SK-N-SH treated with all-trans-retinoic acid at 6 μM for 48 hours (cell line): Measurements from ENCODE around the gene SARNP.

ENCODE experiments used
- CSDC2 ChIP-seq: fragments of 250-450 bp; sonication (Bioruptor Pico); IDR thresholded peaks from 2 replicates; pipeline ENCODE4 v1.5.0; 2020; ENCODE audit warnings: mild to moderate bottlenecking, moderate library complexity
- ISL1 ChIP-seq: fragments of 250-450 bp; sonication (Bioruptor Pico); IDR thresholded peaks from 2 replicates; pipeline ENCODE4 v2.1.2; 2022; ENCODE audit warnings: mild to moderate bottlenecking, moderate library complexity
- PPARA ChIP-seq: fragments of 250-450 bp; sonication (Bioruptor Pico); IDR thresholded peaks from 2 replicates; pipeline ENCODE4 v1.5.0; 2020; ENCODE audit warnings: mild to moderate bottlenecking, borderline replicate concordance
- TCF4 ChIP-seq: fragments of 250-450 bp; sonication (Bioruptor Pico); IDR thresholded peaks from 2 replicates; pipeline ENCODE4 v1.8.0; 2021; ENCODE audit warnings: mild to moderate bottlenecking, moderate library complexity, borderline replicate concordance
- ZC3H10 ChIP-seq: fragments of 250-450 bp; sonication (Bioruptor Pico); IDR thresholded peaks from 2 replicates; pipeline ENCODE4 v1.5.1; 2021; ENCODE audit warnings: mild to moderate bottlenecking, moderate library complexity
- ZFP3 ChIP-seq: fragments of 250-450 bp; sonication (Bioruptor Pico); IDR thresholded peaks from 2 replicates; pipeline ENCODE4 v1.5.0; 2020; ENCODE audit warnings: mild to moderate bottlenecking, moderate library complexity
- ZFP30 ChIP-seq: fragments of 450-650 bp; formaldehyde crosslinking; IDR thresholded peaks from 2 replicates; pipeline ENCODE4 v1.5.0; 2022; ENCODE audit warnings: mild to moderate bottlenecking, moderate library complexity
- ZNF565 ChIP-seq: fragments of 450-650 bp; formaldehyde crosslinking; conservative IDR thresholded peaks from 2 replicates; pipeline ENCODE4 v1.5.0; 2020; ENCODE audit warnings: low read depth, mild to moderate bottlenecking, moderate library complexity
- TF ChIP-seq, protein P1 (sequence below): fragments of 250-450 bp; sonication (Bioruptor Pico); IDR thresholded peaks from 2 replicates; pipeline ENCODE4 v1.8.0; 2020; ENCODE audit warnings: mild to moderate bottlenecking, moderate library complexity, borderline replicate concordance

- TF ChIP-seq TCF4 (no peak), ZFP30 (no peak), ZFP3 (no peak), ZNF565 (CRISPR knock-in tag) (no peak), ZC3H10 (no peak), ISL1 (CRISPR knock-in tag) (no peak), PPARA (CRISPR knock-in tag) (no peak), CSDC2 (CRISPR knock-in tag) (no peak)
- TF ChIP-seq, protein P1, sequence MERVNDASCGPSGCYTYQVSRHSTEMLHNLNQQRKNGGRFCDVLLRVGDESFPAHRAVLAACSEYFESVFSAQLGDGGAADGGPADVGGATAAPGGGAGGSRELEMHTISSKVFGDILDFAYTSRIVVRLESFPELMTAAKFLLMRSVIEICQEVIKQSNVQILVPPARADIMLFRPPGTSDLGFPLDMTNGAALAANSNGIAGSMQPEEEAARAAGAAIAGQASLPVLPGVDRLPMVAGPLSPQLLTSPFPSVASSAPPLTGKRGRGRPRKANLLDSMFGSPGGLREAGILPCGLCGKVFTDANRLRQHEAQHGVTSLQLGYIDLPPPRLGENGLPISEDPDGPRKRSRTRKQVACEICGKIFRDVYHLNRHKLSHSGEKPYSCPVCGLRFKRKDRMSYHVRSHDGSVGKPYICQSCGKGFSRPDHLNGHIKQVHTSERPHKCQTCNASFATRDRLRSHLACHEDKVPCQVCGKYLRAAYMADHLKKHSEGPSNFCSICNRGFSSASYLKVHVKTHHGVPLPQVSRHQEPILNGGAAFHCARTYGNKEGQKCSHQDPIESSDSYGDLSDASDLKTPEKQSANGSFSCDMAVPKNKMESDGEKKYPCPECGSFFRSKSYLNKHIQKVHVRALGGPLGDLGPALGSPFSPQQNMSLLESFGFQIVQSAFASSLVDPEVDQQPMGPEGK (CRISPR knock-in tag), result no peak
Measured at GRCh38 chr12:55744340-55745030, 73.0 kb downstream of the SARNP start.
